CD14-positive monocyte (primary cell): ENCODE measurements around the gene TRAF1. TPM values are rescaled to one million over a fixed set of nuclear protein-coding genes. Genes with fewer than 3 reads are reported as not detected.

ENCODE experiments used
- DNase-seq, 3 donors: peaks; one replicate each; pipeline ENCODE4 v3.0.0-alpha.2; 2011 to 2022
- H2AFZ ChIP-seq: 2 replicates; pipeline ENCODE4 v1.6.0; 2012; ENCODE audit warnings: mild to moderate bottlenecking, low read depth, low read length, inconsistent platforms; ENCODE audit not compliant: insufficient read depth, poor library complexity, severe bottlenecking
- H3K27ac ChIP-seq, 2 donors: 1 replicate in 1 of 2; 2 replicates in 1 of 2; pipeline ENCODE4 v1.5.1; 2012 to 2013; ENCODE audit warnings: low read length in 2 of 2, control low read depth in 1 of 2, inconsistent platforms in 1 of 2, low read depth in 1 of 2, mild to moderate bottlenecking in 1 of 2
- H3K27me3 ChIP-seq, 2 donors: one replicate each; pipeline versions ENCODE4 v1.6.0 to v1.6.1; 2011 to 2013; ENCODE audit warnings: low read length in 2 of 2; ENCODE audit not compliant: control insufficient read depth in 2 of 2, insufficient read depth in 2 of 2
- H3K36me3 ChIP-seq, 2 donors: replicated peaks in 1 of 2; 1 replicate in 1 of 2; 2 replicates in 1 of 2; pipeline versions ENCODE4 v1.5.1 to v1.6.1; 2012 to 2013; ENCODE audit warnings: low read length in 2 of 2, control low read depth in 1 of 2, inconsistent platforms in 1 of 2, mild to moderate bottlenecking in 1 of 2; ENCODE audit not compliant: insufficient read depth in 2 of 2, control insufficient read depth in 1 of 2
- H3K4me1 ChIP-seq, 2 donors: 1 replicate in 1 of 2; 2 replicates in 1 of 2; pipeline versions ENCODE4 v1.5.1 to v1.6.1; 2012 to 2013; ENCODE audit warnings: low read length in 2 of 2, control low read depth in 1 of 2, inconsistent platforms in 1 of 2, mild to moderate bottlenecking in 1 of 2, moderate library complexity in 1 of 2; ENCODE audit not compliant: insufficient read depth in 2 of 2, control insufficient read depth in 1 of 2
- H3K4me2 ChIP-seq: replicated peaks from 2 replicates; pipeline ENCODE3; 2012; ENCODE audit warnings: low read length, moderate library complexity, mild to moderate bottlenecking; ENCODE audit not compliant: poor library complexity, severe bottlenecking; ENCODE audit errors: extremely low read depth
- H3K4me3 ChIP-seq, 3 experiments: fragments of 200-600 bp in 1 of 3; sonication (generic) in 1 of 3; replicated peaks in 1 of 3; 1 replicate in 2 of 3; 2 replicates in 1 of 3; pipeline ENCODE4 v1.5.1; 2011 to 2013; ENCODE audit warnings: low read length in 3 of 3, mild to moderate bottlenecking in 3 of 3, control low read depth in 2 of 3, low read depth in 2 of 3, inconsistent platforms in 1 of 3, moderate library complexity in 1 of 3
- H3K79me2 ChIP-seq: 2 replicates; pipeline ENCODE4 v1.6.0; 2012; ENCODE audit warnings: mild to moderate bottlenecking, control low read depth, inconsistent platforms, low read length, moderate library complexity; ENCODE audit not compliant: insufficient read depth
- H3K9ac ChIP-seq: 2 replicates; pipeline ENCODE4 v1.6.0; 2017; ENCODE audit warnings: low read length, mild to moderate bottlenecking; ENCODE audit not compliant: insufficient read depth, poor library complexity, severe bottlenecking
- H3K9me3 ChIP-seq, 2 donors: replicated peaks in 1 of 2; 1 replicate in 1 of 2; 2 replicates in 1 of 2; pipeline versions ENCODE4 v1.5.1 to v1.6.1; 2012 to 2013; ENCODE audit warnings: low read length in 2 of 2, control low read depth in 1 of 2; ENCODE audit not compliant: control insufficient read depth in 1 of 2, insufficient read depth in 1 of 2
- H4K20me1 ChIP-seq: 2 replicates; pipeline ENCODE4 v1.6.0; 2012; ENCODE audit warnings: mild to moderate bottlenecking, low read length, control low read depth, moderate library complexity; ENCODE audit not compliant: insufficient read depth
- H3K27ac Mint-ChIP-seq, 7 donors: one replicate each; pipeline ENCODE4 v1.8.0; 2020; ENCODE audit warnings: mild to moderate bottlenecking in 7 of 7, mixed read lengths in 7 of 7, moderate library complexity in 6 of 7, inconsistent platforms in 2 of 7
- H3K27me3 Mint-ChIP-seq, 3 donors: one replicate each; pipeline ENCODE4 v1.8.0; 2021 to 2022; ENCODE audit warnings: low read depth in 3 of 3, mild to moderate bottlenecking in 3 of 3, mixed read lengths in 3 of 3, moderate library complexity in 3 of 3, inconsistent platforms in 1 of 3
- H3K36me3 Mint-ChIP-seq, 2 donors: one replicate each; pipeline ENCODE4 v1.8.0; 2020; ENCODE audit warnings: mixed read lengths in 2 of 2, inconsistent platforms in 1 of 2, mild to moderate bottlenecking in 1 of 2
- H3K4me1 Mint-ChIP-seq: one replicate; pipeline ENCODE4 v1.8.0; 2020; ENCODE audit warnings: mild to moderate bottlenecking, mixed read lengths
- H3K4me3 Mint-ChIP-seq, 2 donors: one replicate each; pipeline ENCODE4 v1.8.0; 2020; ENCODE audit warnings: mild to moderate bottlenecking in 2 of 2, mixed read lengths in 2 of 2, moderate library complexity in 1 of 2
- H3K9me3 Mint-ChIP-seq, 7 donors: one replicate each; pipeline ENCODE4 v1.8.0; 2020 to 2022; ENCODE audit warnings: mixed read lengths in 7 of 7, mild to moderate bottlenecking in 6 of 7, moderate library complexity in 6 of 7, inconsistent platforms in 2 of 7
- WGBS: methylation state at CpG from one replicate; pipeline ENCODE4 v1.1.5; 2013; ENCODE audit warnings: missing lambda C conversion rate; ENCODE audit not compliant: insufficient coverage; 5-methylcytosine and 5-hydroxymethylcytosine counted together
- intact Hi-C, 2 donors: fragments of 100-400 bp; cut with micrococcal nuclease; formaldehyde crosslinking; loops; one replicate each; pipeline versions ENCODE4 v1.15.0 to v1.15.1; 2023
- polyA plus RNA-seq, 3 donors: library from polyadenylated mRNA; depleted of rRNA in 1 of 3; unstranded in 2 of 3; stranded (reverse) in 1 of 3; fragments of 300-500 nt in 2 of 3; fragments of >200 nt in 1 of 3; fragmentation: Illumina TruSeq in 2 of 3; gene quantifications; 1 replicate in 2 of 3; 2 replicates in 1 of 3; pipeline ENCODE4 v1.2.3, GENCODE V29; 2012 to 2021
- TF ChIP-seq, protein P1 (sequence below): fragments of 200-600 bp; IDR thresholded peaks from one replicate; pipeline ENCODE4 v1.8.0; 2022; ENCODE audit warnings: antibody characterized with exemption, mild to moderate bottlenecking

The TRAF1 gene
- polyA plus RNA-seq, 3 donors: 0.15 to 22.8 (median 0.74) TPM

GRCh38 chr9:120882935-120883607 lies 43.5 kb downstream of the TRAF1 start:
- Histone ChIP-seq H3K27me3 (no peaks in the 10 kb centered on the region), H3K36me3 (no peaks in the 10 kb centered on the region), H2AFZ (no peak overlapping the region), H3K79me2 (peaks cover 8% of the 10 kb centered on the region), H3K4me2 (no peak overlapping the region), H3K4me1 (peaks cover 8% of the 10 kb centered on the region in 2 donors), H3K9ac (no peak overlapping the region), H4K20me1 (no peaks in the 10 kb centered on the region), H3K27ac (no peak overlapping the region), H3K9me3 (no peaks in the 10 kb centered on the region), H3K4me3 (no peak overlapping the region)
- Mint-ChIP-seq H3K4me1 (peaks cover 17% of the 10 kb centered on the region), H3K9me3 (peaks cover 0 to 2% (median 0%) of the 10 kb centered on the region in 7 donors), H3K36me3 (no peaks in the 10 kb centered on the region), H3K4me3 (no peak overlapping the region), H3K27me3 (peaks cover 1 to 8% (median 7%) of the 10 kb centered on the region in 3 donors), H3K27ac (no peak overlapping the region)
- intact Hi-C loops: no loop called here
- 89% methylated on average over 3 of the region's 10 CpGs for WGBS
- TF ChIP-seq, protein P1, sequence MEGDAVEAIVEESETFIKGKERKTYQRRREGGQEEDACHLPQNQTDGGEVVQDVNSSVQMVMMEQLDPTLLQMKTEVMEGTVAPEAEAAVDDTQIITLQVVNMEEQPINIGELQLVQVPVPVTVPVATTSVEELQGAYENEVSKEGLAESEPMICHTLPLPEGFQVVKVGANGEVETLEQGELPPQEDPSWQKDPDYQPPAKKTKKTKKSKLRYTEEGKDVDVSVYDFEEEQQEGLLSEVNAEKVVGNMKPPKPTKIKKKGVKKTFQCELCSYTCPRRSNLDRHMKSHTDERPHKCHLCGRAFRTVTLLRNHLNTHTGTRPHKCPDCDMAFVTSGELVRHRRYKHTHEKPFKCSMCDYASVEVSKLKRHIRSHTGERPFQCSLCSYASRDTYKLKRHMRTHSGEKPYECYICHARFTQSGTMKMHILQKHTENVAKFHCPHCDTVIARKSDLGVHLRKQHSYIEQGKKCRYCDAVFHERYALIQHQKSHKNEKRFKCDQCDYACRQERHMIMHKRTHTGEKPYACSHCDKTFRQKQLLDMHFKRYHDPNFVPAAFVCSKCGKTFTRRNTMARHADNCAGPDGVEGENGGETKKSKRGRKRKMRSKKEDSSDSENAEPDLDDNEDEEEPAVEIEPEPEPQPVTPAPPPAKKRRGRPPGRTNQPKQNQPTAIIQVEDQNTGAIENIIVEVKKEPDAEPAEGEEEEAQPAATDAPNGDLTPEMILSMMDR: no peak
- no peak for DNase-seq

DNA sequence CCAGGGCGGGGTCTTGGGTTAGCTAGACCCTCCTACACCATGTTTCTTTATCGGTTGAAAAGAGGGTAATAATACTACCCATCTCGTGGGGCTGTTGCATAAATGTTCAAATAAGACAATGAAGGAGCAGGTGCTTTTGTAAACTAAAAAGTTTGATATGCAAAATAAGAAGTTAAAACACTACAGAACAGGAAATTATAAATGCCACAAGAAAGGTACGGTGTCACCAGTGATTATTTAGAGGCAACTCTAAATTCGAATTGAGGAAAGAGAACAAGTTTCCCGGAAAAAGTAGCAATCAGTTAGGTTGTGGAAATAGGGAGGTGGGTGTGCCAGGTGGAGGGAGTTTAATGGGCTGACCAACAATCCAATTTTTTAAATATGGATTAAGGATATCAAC lies 47.1 kb downstream of the TRAF1 start:
- DNase-seq: no peak
- Mint-ChIP-seq H3K4me1 (peaks cover 32% of the 10 kb centered on the region), H3K27me3 (peaks cover 1 to 6% (median 1%) of the 10 kb centered on the region in 3 donors), H3K4me3 (no peak overlapping the region), H3K27ac (no peak overlapping the region), H3K36me3 (peaks cover 3 to 6% of the 10 kb centered on the region in 2 donors), H3K9me3 (peaks cover 0 to 2% (median 0%) of the 10 kb centered on the region in 7 donors)
- Histone ChIP-seq H2AFZ (no peak overlapping the region), H3K36me3 (peaks cover 2 to 4% of the 10 kb centered on the region in 2 donors), H3K79me2 (peaks cover 25% of the 10 kb centered on the region), H3K4me1 (peaks cover 29 to 31% of the 10 kb centered on the region in 2 donors), H3K4me3 (no peak overlapping the region), H3K9ac (no peak overlapping the region), H3K27ac (no peak overlapping the region), H3K9me3 (no peaks in the 10 kb centered on the region), H4K20me1 (no peaks in the 10 kb centered on the region), H3K27me3 (no peaks in the 10 kb centered on the region), H3K4me2 (no peak overlapping the region)
- TF ChIP-seq, protein P1: no peak
- WGBS: no CpG with 5 or more reads among the region's 6 CpGs
- intact Hi-C loops: loop anchor here in 1 of 2 donors (5.0 kb wide), 1 partner anchor 48 kb away; the partner anchor contains the start of gene TRAF1
